H1 (cell line): ENCODE results near the gene DYSF.

Source experiments
- CBX8 ChIP-seq: fragments of 300-800, 300-1000 bp; sonication (generic); IDR thresholded peaks from 2 replicates; pipeline ENCODE4 v1.7.1; 2016; ENCODE audit warnings: low read depth, low read length, borderline replicate concordance
- CREB1 ChIP-seq: IDR thresholded peaks from 2 replicates; pipeline ENCODE4 v1.6.1; 2012; ENCODE audit warnings: inconsistent platforms
- EGR1 ChIP-seq: IDR thresholded peaks from 2 replicates; pipeline ENCODE4 v1.6.1; 2011; ENCODE audit warnings: low read depth, low read length, borderline replicate concordance
- EP300 ChIP-seq, 2 experiments: IDR thresholded peaks; 1 replicate in 1 of 2; 2 replicates in 1 of 2; pipeline ENCODE4 v1.6.1; 2011 to 2012; ENCODE audit warnings: low read depth in 2 of 2, low read length in 2 of 2, mild to moderate bottlenecking in 2 of 2, borderline replicate concordance in 1 of 2, inconsistent platforms in 1 of 2, moderate library complexity in 1 of 2
- EZH2 ChIP-seq: fragments of 200-600 bp; sonication (generic); IDR thresholded peaks from 2 replicates; pipeline ENCODE4 v1.7.1; 2012; ENCODE audit warnings: low read depth, mild to moderate bottlenecking, moderate library complexity, low read length, inconsistent platforms; ENCODE audit not compliant: severe bottlenecking
- HDAC2 ChIP-seq, 2 experiments: fragments of 300-600 bp in 1 of 2; sonication (generic) in 1 of 2; IDR thresholded peaks; 2 replicates each; pipeline ENCODE4 v1.6.1; 2011 to 2012; ENCODE audit warnings: low read depth in 2 of 2, low read length in 2 of 2, mild to moderate bottlenecking in 2 of 2, moderate library complexity in 2 of 2, borderline replicate concordance in 1 of 2, inconsistent platforms in 1 of 2
- MAFK ChIP-seq: IDR thresholded peaks from 2 replicates; pipeline ENCODE4 v1.6.1; 2012; ENCODE audit warnings: low read depth, mild to moderate bottlenecking, improper control_type of control experiment, low read length
- POLR2A ChIP-seq, 2 experiments: IDR thresholded peaks; 1 replicate in 1 of 2; 2 replicates in 1 of 2; pipeline ENCODE4 v1.6.1; 2011; ENCODE audit warnings: low read depth in 2 of 2, low read length in 2 of 2, mild to moderate bottlenecking in 2 of 2; ENCODE audit errors: control extremely low read depth in 1 of 2
- SP1 ChIP-seq: IDR thresholded peaks from 2 replicates; pipeline ENCODE4 v1.6.1; 2011; ENCODE audit warnings: low read depth, low read length
- TF ChIP-seq, protein P1 (sequence below), 3 experiments: IDR thresholded peaks; 1 replicate in 2 of 3; 2 replicates in 1 of 3; pipeline versions ENCODE4 v1.5.1 to v1.6.1; 2011; ENCODE audit warnings: low read length in 3 of 3, mild to moderate bottlenecking in 3 of 3, inconsistent platforms in 2 of 3, low read depth in 1 of 3, moderate library complexity in 1 of 3; ENCODE audit not compliant: insufficient read depth in 1 of 3; ENCODE audit errors: control extremely low read depth in 1 of 3
- TF ChIP-seq, protein P2 (sequence below): IDR thresholded peaks from 2 replicates; pipeline ENCODE4 v1.6.1; 2012; ENCODE audit warnings: low read length, inconsistent platforms

DNA sequence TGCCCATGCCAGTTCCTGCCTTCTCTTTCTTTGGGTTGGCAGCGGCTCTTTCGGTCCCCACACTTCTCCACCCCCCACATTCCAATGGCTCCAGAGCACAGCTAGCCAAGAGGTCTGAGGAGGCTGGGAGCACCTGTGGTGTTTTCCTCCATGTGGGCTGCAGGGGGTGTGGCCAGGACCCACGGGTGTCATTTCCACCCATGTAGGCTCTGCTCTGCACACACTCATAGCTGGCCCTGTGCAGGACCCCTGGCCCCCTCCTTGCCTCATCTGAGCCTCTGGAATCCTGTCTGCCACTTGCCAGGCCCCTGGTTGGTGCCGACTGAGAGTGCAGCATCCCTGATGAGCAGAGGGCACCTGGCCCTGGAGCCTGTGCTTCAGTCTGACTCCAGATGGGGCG, 46.3 kb downstream of the DYSF start:
- TF ChIP-seq SP1 (no peak), EP300 (IDR thresholded peaks at IDR 0.05; ENCODE audit: borderline replicate concordance in 1 of 2, low read depth in 2 of 2, low read length in 2 of 2) (no peak), EGR1 (no peak), CBX8 (no peak), HDAC2 (IDR thresholded peaks at IDR 0.05; ENCODE audit: borderline replicate concordance in 1 of 2, low read depth in 2 of 2, low read length in 2 of 2) (no peak), MAFK (no peak), POLR2A (IDR thresholded peaks at IDR 0.05; ENCODE audit: control extremely low read depth in 1 of 2, low read depth in 2 of 2, low read length in 2 of 2) (no peak), CREB1 (no peak), EZH2 (no peak)
- TF ChIP-seq, protein P1, sequence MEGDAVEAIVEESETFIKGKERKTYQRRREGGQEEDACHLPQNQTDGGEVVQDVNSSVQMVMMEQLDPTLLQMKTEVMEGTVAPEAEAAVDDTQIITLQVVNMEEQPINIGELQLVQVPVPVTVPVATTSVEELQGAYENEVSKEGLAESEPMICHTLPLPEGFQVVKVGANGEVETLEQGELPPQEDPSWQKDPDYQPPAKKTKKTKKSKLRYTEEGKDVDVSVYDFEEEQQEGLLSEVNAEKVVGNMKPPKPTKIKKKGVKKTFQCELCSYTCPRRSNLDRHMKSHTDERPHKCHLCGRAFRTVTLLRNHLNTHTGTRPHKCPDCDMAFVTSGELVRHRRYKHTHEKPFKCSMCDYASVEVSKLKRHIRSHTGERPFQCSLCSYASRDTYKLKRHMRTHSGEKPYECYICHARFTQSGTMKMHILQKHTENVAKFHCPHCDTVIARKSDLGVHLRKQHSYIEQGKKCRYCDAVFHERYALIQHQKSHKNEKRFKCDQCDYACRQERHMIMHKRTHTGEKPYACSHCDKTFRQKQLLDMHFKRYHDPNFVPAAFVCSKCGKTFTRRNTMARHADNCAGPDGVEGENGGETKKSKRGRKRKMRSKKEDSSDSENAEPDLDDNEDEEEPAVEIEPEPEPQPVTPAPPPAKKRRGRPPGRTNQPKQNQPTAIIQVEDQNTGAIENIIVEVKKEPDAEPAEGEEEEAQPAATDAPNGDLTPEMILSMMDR (IDR thresholded peaks at IDR 0.05; ENCODE audit: control extremely low read depth in 1 of 3, insufficient read depth in 1 of 3, low read depth in 1 of 3, low read length in 3 of 3): no peak
- TF ChIP-seq, protein P2, sequence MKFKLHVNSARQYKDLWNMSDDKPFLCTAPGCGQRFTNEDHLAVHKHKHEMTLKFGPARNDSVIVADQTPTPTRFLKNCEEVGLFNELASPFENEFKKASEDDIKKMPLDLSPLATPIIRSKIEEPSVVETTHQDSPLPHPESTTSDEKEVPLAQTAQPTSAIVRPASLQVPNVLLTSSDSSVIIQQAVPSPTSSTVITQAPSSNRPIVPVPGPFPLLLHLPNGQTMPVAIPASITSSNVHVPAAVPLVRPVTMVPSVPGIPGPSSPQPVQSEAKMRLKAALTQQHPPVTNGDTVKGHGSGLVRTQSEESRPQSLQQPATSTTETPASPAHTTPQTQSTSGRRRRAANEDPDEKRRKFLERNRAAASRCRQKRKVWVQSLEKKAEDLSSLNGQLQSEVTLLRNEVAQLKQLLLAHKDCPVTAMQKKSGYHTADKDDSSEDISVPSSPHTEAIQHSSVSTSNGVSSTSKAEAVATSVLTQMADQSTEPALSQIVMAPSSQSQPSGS: no peak
